Measurements from ENCODE around the gene NUDT1. TPM values are rescaled to one million over a fixed set of nuclear protein-coding genes. Genes with fewer than 3 reads are reported as not detected.

Gene NUDT1
- total RNA-seq, 1 donor from 2014 or later = 74.9 TPM

GRCh38 chr7:2249744-2250323 is 7.8 kb downstream of the NUDT1 start:
- DNase-seq (ENCODE audit: low spot score) = no peak
- H3K4me1 Mint-ChIP-seq (ENCODE audit: low read depth) = peaks cover 24% of the 10 kb centered on the region
- peak overlapping the region; percentile 74 for H3K27ac Mint-ChIP-seq
- H3K9me3 Mint-ChIP-seq = no peaks in the 10 kb centered on the region
- no peaks in the 10 kb centered on the region for H3K27me3 Mint-ChIP-seq (ENCODE audit: insufficient read depth)
- H3K36me3 Mint-ChIP-seq (ENCODE audit: low read depth) = peaks cover 10% of the 10 kb centered on the region
- intact Hi-C loops (cut with micrococcal nuclease) = no loop called here
- H3K4me3 Mint-ChIP-seq = no peak overlapping the region

GRCh38 chr7:2251381-2251780 is 9.4 kb downstream of the NUDT1 start:
- H3K4me1 Mint-ChIP-seq (ENCODE audit: low read depth) = peaks cover 18% of the 10 kb centered on the region
- no peak for DNase-seq (ENCODE audit: low spot score)
- H3K9me3 Mint-ChIP-seq = no peaks in the 10 kb centered on the region
- intact Hi-C loops (cut with micrococcal nuclease) = no loop called here
- no peak overlapping the region for H3K27ac Mint-ChIP-seq
- H3K4me3 Mint-ChIP-seq = no peak overlapping the region
- no peaks in the 10 kb centered on the region for H3K27me3 Mint-ChIP-seq (ENCODE audit: insufficient read depth)
- peaks cover 9% of the 10 kb centered on the region for H3K36me3 Mint-ChIP-seq (ENCODE audit: low read depth)

GRCh38 chr7:2251841-2252771 is 10.1 kb downstream of the NUDT1 start:
- peaks cover 9% of the 10 kb centered on the region for H3K36me3 Mint-ChIP-seq (ENCODE audit: low read depth)
- H3K27ac Mint-ChIP-seq = no peak overlapping the region
- no peak overlapping the region for H3K4me3 Mint-ChIP-seq
- H3K4me1 Mint-ChIP-seq (ENCODE audit: low read depth) = peaks cover 18% of the 10 kb centered on the region
- H3K27me3 Mint-ChIP-seq (ENCODE audit: insufficient read depth) = no peaks in the 10 kb centered on the region
- intact Hi-C loops (cut with micrococcal nuclease) = no loop called here
- DNase-seq (ENCODE audit: low spot score) = no peak
- no peaks in the 10 kb centered on the region for H3K9me3 Mint-ChIP-seq

- Mint-ChIP-seq H3K27ac (peak overlapping the region; percentile 58), H3K9me3 (no peaks in the 10 kb centered on the region), H3K4me1 (ENCODE audit: low read depth) (peaks cover 18% of the 10 kb centered on the region), H3K4me3 (no peak overlapping the region), H3K27me3 (ENCODE audit: insufficient read depth) (no peaks in the 10 kb centered on the region), H3K36me3 (ENCODE audit: low read depth) (peaks cover 9% of the 10 kb centered on the region)
- DNase-seq (ENCODE audit: low spot score) = no peak
- intact Hi-C loops (cut with micrococcal nuclease) = no loop called here
These were observed 11.0 kb downstream of the NUDT1 start for GRCh38 chr7:2253021-2253420.

GRCh38 chr7:2253525-2254244 is 11.7 kb downstream of the NUDT1 start:
- no peak overlapping the region for H3K27ac Mint-ChIP-seq
- no peaks in the 10 kb centered on the region for H3K27me3 Mint-ChIP-seq (ENCODE audit: insufficient read depth)
- H3K9me3 Mint-ChIP-seq = no peaks in the 10 kb centered on the region
- DNase-seq (ENCODE audit: low spot score) = no peak
- H3K4me1 Mint-ChIP-seq (ENCODE audit: low read depth) = peaks cover 15% of the 10 kb centered on the region
- peaks cover 9% of the 10 kb centered on the region for H3K36me3 Mint-ChIP-seq (ENCODE audit: low read depth)
- H3K4me3 Mint-ChIP-seq = no peak overlapping the region
- intact Hi-C loops (cut with micrococcal nuclease) = no loop called here

- Mint-ChIP-seq H3K4me1 (ENCODE audit: low read depth) (peaks cover 6% of the 10 kb centered on the region), H3K9me3 (no peaks in the 10 kb centered on the region), H3K27me3 (ENCODE audit: insufficient read depth) (no peaks in the 10 kb centered on the region), H3K4me3 (no peak overlapping the region), H3K27ac (peak overlapping the region; percentile 29), H3K36me3 (ENCODE audit: low read depth) (peaks cover 9% of the 10 kb centered on the region)
- DNase-seq (ENCODE audit: low spot score) = no peak
- intact Hi-C loops (cut with micrococcal nuclease) = no loop called here
These were observed 12.6 kb downstream of the NUDT1 start for GRCh38 chr7:2254429-2255144.

GRCh38 chr7:2255145-2256139 is 13.4 kb downstream of the NUDT1 start:
- intact Hi-C loops (cut with micrococcal nuclease) = no loop called here
- no peak for DNase-seq (ENCODE audit: low spot score)
- H3K27ac Mint-ChIP-seq = no peak overlapping the region
- H3K9me3 Mint-ChIP-seq = no peaks in the 10 kb centered on the region
- H3K4me1 Mint-ChIP-seq (ENCODE audit: low read depth) = peaks cover 5% of the 10 kb centered on the region
- H3K36me3 Mint-ChIP-seq (ENCODE audit: low read depth) = peaks cover 11% of the 10 kb centered on the region
- no peaks in the 10 kb centered on the region for H3K27me3 Mint-ChIP-seq (ENCODE audit: insufficient read depth)
- H3K4me3 Mint-ChIP-seq = no peak overlapping the region

GRCh38 chr7:2256306-2257045 is 14.4 kb downstream of the NUDT1 start:
- Mint-ChIP-seq H3K4me3 (no peak overlapping the region), H3K36me3 (ENCODE audit: low read depth) (peaks cover 7% of the 10 kb centered on the region), H3K9me3 (no peaks in the 10 kb centered on the region), H3K27me3 (ENCODE audit: insufficient read depth) (no peaks in the 10 kb centered on the region), H3K4me1 (ENCODE audit: low read depth) (peaks cover 8% of the 10 kb centered on the region), H3K27ac (no peak overlapping the region)
- DNase-seq (ENCODE audit: low spot score) = no peak
- intact Hi-C loops (cut with micrococcal nuclease) = no loop called here

- Mint-ChIP-seq H3K4me3 (no peak overlapping the region), H3K4me1 (ENCODE audit: low read depth) (peaks cover 14% of the 10 kb centered on the region), H3K9me3 (no peaks in the 10 kb centered on the region), H3K27me3 (ENCODE audit: insufficient read depth) (no peaks in the 10 kb centered on the region), H3K27ac (no peak overlapping the region), H3K36me3 (ENCODE audit: low read depth) (peaks cover 7% of the 10 kb centered on the region)
- intact Hi-C loops (cut with micrococcal nuclease) = no loop called here
- no peak for DNase-seq (ENCODE audit: low spot score)
These were observed 15.1 kb downstream of the NUDT1 start for GRCh38 chr7:2257046-2257551.

GRCh38 chr7:2257651-2258050 is 15.6 kb downstream of the NUDT1 start:
- Mint-ChIP-seq H3K27me3 (ENCODE audit: insufficient read depth) (no peaks in the 10 kb centered on the region), H3K36me3 (ENCODE audit: low read depth) (peaks cover 7% of the 10 kb centered on the region), H3K4me1 (ENCODE audit: low read depth) (peaks cover 14% of the 10 kb centered on the region), H3K27ac (no peak overlapping the region), H3K4me3 (no peak overlapping the region), H3K9me3 (no peaks in the 10 kb centered on the region)
- intact Hi-C loops (cut with micrococcal nuclease) = no loop called here
- no peak for DNase-seq (ENCODE audit: low spot score)

- Mint-ChIP-seq H3K9me3 (no peaks in the 10 kb centered on the region), H3K27ac (no peak overlapping the region), H3K27me3 (ENCODE audit: insufficient read depth) (no peaks in the 10 kb centered on the region), H3K4me3 (no peak overlapping the region), H3K36me3 (ENCODE audit: low read depth) (peaks cover 7% of the 10 kb centered on the region), H3K4me1 (ENCODE audit: low read depth) (peaks cover 14% of the 10 kb centered on the region)
- intact Hi-C loops (cut with micrococcal nuclease) = no loop called here
- no peak for DNase-seq (ENCODE audit: low spot score)
These were observed 16.8 kb downstream of the NUDT1 start for GRCh38 chr7:2258661-2259365.

Data from activated T-helper 1 cell treated with anti-CD3 and anti-CD28 coated beads, Interleukin-12 subunit alpha, Interleukin-12 subunit beta, Interleukin-2, Interleukin-4 antibody, amounts not matched to agents 30 ng/mL and 10 ng/mL and 1 ng/mL, durations not matched to agents 14 hours and 24 hours and 36 hours (primary cell).